ENCODE data around the gene ABLIM3.

The ABLIM3 gene

DNA sequence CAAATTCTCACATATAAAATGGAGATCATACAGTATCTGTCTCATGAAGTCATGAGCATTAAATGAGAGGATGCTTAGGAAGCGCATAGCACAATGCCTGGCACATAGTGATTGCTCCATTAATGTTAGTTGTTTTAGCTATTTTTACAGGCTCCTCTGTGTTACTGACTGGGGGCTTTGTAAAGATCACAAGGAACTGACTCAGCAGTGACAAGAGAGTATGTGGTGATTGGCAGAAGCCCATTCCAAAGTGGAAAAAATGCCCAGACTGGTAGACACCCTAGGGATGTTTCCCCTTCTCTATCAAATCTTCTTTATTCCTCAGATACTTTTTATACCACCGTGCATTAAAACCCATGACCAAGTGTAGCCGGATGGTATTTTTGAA lies 33.5 kb downstream of the ABLIM3 start:
- TF ChIP-seq ISL1 (CRISPR knock-in tag; IDR thresholded peaks at IDR 0.05) (no peak), ZFP3 (CRISPR knock-in tag; IDR thresholded peaks at IDR 0.05) (no peak), GLIS3 (CRISPR knock-in tag; IDR thresholded peaks at IDR 0.05) (no peak), ZNF8 (CRISPR knock-in tag; IDR thresholded peaks at IDR 0.05) (no peak), ZC3H10 (CRISPR knock-in tag; IDR thresholded peaks at IDR 0.05) (no peak), CREB5 (CRISPR knock-in tag; IDR thresholded peaks at IDR 0.05; ENCODE audit: low read depth) (no peak), CSDC2 (CRISPR knock-in tag; IDR thresholded peaks at IDR 0.05) (no peak), POU6F1 (CRISPR knock-in tag; IDR thresholded peaks at IDR 0.05; ENCODE audit: borderline replicate concordance, low read depth) (no peak), TCF4 (CRISPR knock-in tag; IDR thresholded peaks at IDR 0.05; ENCODE audit: borderline replicate concordance) (no peak), BACH2 (CRISPR knock-in tag; IDR thresholded peaks at IDR 0.05; ENCODE audit: borderline replicate concordance) (no peak), ZNF565 (CRISPR knock-in tag; conservative IDR thresholded peaks at IDR 0.05; ENCODE audit: low read depth) (no peak), RARB (CRISPR knock-in tag; IDR thresholded peaks at IDR 0.05) (no peak), OSR1 (CRISPR knock-in tag; IDR thresholded peaks at IDR 0.05) (no peak), ZFP30 (CRISPR knock-in tag; IDR thresholded peaks at IDR 0.05) (no peak), PATZ1 (CRISPR knock-in tag; IDR thresholded peaks at IDR 0.05; ENCODE audit: borderline replicate concordance) (no peak), TOX (CRISPR knock-in tag; IDR thresholded peaks at IDR 0.05; ENCODE audit: borderline replicate concordance) (no peak), ESRRG (CRISPR knock-in tag; IDR thresholded peaks at IDR 0.05) (no peak)
- TF ChIP-seq, protein P1, sequence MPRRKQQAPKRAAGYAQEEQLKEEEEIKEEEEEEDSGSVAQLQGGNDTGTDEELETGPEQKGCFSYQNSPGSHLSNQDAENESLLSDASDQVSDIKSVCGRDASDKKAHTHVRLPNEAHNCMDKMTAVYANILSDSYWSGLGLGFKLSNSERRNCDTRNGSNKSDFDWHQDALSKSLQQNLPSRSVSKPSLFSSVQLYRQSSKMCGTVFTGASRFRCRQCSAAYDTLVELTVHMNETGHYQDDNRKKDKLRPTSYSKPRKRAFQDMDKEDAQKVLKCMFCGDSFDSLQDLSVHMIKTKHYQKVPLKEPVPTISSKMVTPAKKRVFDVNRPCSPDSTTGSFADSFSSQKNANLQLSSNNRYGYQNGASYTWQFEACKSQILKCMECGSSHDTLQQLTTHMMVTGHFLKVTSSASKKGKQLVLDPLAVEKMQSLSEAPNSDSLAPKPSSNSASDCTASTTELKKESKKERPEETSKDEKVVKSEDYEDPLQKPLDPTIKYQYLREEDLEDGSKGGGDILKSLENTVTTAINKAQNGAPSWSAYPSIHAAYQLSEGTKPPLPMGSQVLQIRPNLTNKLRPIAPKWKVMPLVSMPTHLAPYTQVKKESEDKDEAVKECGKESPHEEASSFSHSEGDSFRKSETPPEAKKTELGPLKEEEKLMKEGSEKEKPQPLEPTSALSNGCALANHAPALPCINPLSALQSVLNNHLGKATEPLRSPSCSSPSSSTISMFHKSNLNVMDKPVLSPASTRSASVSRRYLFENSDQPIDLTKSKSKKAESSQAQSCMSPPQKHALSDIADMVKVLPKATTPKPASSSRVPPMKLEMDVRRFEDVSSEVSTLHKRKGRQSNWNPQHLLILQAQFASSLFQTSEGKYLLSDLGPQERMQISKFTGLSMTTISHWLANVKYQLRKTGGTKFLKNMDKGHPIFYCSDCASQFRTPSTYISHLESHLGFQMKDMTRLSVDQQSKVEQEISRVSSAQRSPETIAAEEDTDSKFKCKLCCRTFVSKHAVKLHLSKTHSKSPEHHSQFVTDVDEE (CRISPR knock-in tag; IDR thresholded peaks at IDR 0.05), result no peak
- TF ChIP-seq, protein P2, sequence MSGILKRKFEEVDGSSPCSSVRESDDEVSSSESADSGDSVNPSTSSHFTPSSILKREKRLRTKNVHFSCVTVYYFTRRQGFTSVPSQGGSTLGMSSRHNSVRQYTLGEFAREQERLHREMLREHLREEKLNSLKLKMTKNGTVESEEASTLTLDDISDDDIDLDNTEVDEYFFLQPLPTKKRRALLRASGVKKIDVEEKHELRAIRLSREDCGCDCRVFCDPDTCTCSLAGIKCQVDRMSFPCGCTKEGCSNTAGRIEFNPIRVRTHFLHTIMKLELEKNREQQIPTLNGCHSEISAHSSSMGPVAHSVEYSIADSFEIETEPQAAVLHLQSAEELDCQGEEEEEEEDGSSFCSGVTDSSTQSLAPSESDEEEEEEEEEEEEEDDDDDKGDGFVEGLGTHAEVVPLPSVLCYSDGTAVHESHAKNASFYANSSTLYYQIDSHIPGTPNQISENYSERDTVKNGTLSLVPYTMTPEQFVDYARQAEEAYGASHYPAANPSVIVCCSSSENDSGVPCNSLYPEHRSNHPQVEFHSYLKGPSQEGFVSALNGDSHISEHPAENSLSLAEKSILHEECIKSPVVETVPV (CRISPR knock-in tag; IDR thresholded peaks at IDR 0.05), result no peak
- ATAC-seq, result no peak

DNA sequence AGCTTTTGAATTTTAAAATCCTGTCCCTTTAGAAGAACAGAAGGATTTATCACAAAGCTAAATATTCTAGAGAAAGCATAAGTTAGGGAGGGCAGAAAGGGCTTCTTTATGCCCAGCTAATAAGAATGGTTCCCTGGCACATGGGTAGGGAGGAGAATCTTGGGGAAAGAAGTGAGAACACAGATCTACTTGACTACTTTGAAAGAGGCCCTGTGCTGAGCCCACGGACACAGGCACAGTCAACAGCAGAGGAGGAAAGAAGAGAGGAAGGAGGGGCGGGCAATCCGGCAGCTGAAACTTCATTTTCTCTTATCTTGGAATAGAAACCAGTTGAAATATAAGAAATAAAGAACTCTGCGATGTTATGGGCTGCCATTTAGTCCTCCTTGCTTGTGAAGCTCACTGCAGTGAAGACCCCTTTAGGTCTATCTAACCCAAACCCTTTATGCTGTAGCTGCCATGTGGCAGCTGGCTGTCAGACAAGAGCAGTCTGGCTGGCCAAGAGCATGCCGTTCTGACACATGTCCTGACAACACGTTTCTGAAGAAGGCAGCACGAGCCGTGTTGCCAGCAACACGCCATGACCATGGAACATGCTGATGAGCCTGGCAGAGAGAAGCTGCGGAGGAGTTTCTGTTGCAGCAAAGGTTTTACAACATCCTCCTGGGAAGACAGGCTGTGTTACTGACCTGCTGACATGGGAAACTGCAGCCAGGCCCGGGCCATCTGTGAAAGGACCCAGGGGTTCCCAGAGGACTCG lies 34.2 kb downstream of the ABLIM3 start:
- no peak for ATAC-seq
- TF ChIP-seq TOX (CRISPR knock-in tag; IDR thresholded peaks at IDR 0.05; ENCODE audit: borderline replicate concordance) (no peak), RARB (CRISPR knock-in tag; IDR thresholded peaks at IDR 0.05) (no peak), BACH2 (CRISPR knock-in tag; IDR thresholded peaks at IDR 0.05; ENCODE audit: borderline replicate concordance) (no peak), TCF4 (CRISPR knock-in tag; IDR thresholded peaks at IDR 0.05; ENCODE audit: borderline replicate concordance) (no peak), POU6F1 (CRISPR knock-in tag; IDR thresholded peaks at IDR 0.05; ENCODE audit: borderline replicate concordance, low read depth) (no peak), ZFP30 (CRISPR knock-in tag; IDR thresholded peaks at IDR 0.05) (no peak), ZNF8 (CRISPR knock-in tag; IDR thresholded peaks at IDR 0.05) (no peak), PPARA (CRISPR knock-in tag; IDR thresholded peaks at IDR 0.05; ENCODE audit: borderline replicate concordance) (no peak), ZFP3 (CRISPR knock-in tag; IDR thresholded peaks at IDR 0.05) (no peak), OSR1 (CRISPR knock-in tag; IDR thresholded peaks at IDR 0.05) (no peak), ZNF565 (CRISPR knock-in tag; conservative IDR thresholded peaks at IDR 0.05; ENCODE audit: low read depth) (no peak), ISL1 (CRISPR knock-in tag; IDR thresholded peaks at IDR 0.05) (no peak), ARNTL (CRISPR knock-in tag; IDR thresholded peaks at IDR 0.05; ENCODE audit: borderline replicate concordance, low read depth) (no peak), CREB5 (CRISPR knock-in tag; IDR thresholded peaks at IDR 0.05; ENCODE audit: low read depth) (no peak)
- TF ChIP-seq, protein P2 (CRISPR knock-in tag; IDR thresholded peaks at IDR 0.05), result no peak

Measured in SK-N-SH treated with all-trans-retinoic acid at 6 μM for 48 hours (cell line).